ENCODE data around the gene TM9SF1.

TM9SF1 gene

GRCh38 chr14:24194186-24194872 is 912 bp downstream of the TM9SF1 start:
- Histone ChIP-seq H3K23ac (ENCODE audit: low read length) (no peak overlapping the region), H2BK5ac (ENCODE audit: low read length) (no peak overlapping the region), H3K4ac (ENCODE audit: low read depth, low read length) (peak overlapping the region; percentile 66), H3K56ac (ENCODE audit: low read length) (peak overlapping the region; percentile 97), H3K79me1 (ENCODE audit: low read length) (no peaks in the 10 kb centered on the region), H2AK5ac (ENCODE audit: low read length) (no peak overlapping the region), H2BK120ac (ENCODE audit: low read depth, low read length) (no peak overlapping the region), H4K5ac (ENCODE audit: low read length) (no peak overlapping the region), H3K27me3 (ENCODE audit: insufficient read depth, low read length, poor library complexity) (no peaks in the 10 kb centered on the region), H3K27ac (ENCODE audit: low read depth, low read length) (no peak overlapping the region), H4K8ac (ENCODE audit: low read depth, low read length) (no peak overlapping the region), H3K36me3 (ENCODE audit: control insufficient read depth, insufficient read depth, low read length) (peaks cover 4% of the 10 kb centered on the region), H3K79me2 (ENCODE audit: control insufficient read depth, insufficient read depth, low read length) (no peaks in the 10 kb centered on the region), H3K18ac (ENCODE audit: low read length) (no peak overlapping the region), H3K4me1 (ENCODE audit: control insufficient read depth, low read depth, low read length) (no peaks in the 10 kb centered on the region), H3K4me2 (ENCODE audit: low read length) (peak overlapping the region; percentile 61), H2BK15ac (replicated peaks; ENCODE audit: low read depth) (no peak overlapping the region), H3K4me3 (ENCODE audit: low read length) (no peak overlapping the region), H3K9ac (ENCODE audit: low read length) (peak overlapping the region; percentile 96)
- DNase-seq: no peak
- WGBS (ENCODE audit: extremely low coverage, insufficient coverage, low lambda C conversion rate): no CpG with 5 or more reads among the region's 7 CpGs

- H2BK15ac ChIP-seq (replicated peaks; ENCODE audit: low read depth): no peak overlapping the region
- no peak for DNase-seq
- WGBS (ENCODE audit: extremely low coverage, insufficient coverage, low lambda C conversion rate): no CpG with 5 or more reads among the region's 15 CpGs
These were observed 2.3 kb downstream of the TM9SF1 start for GRCh38 chr14:24192933-24193332.

GRCh38 chr14:24190416-24190815 is 4.8 kb downstream of the TM9SF1 start:
- H2AK5ac ChIP-seq (ENCODE audit: low read length): no peak overlapping the region
- peaks cover 10% of the 10 kb centered on the region for H3K36me3 ChIP-seq (ENCODE audit: control insufficient read depth, insufficient read depth, low read length)
- no peak overlapping the region for H3K56ac ChIP-seq (ENCODE audit: low read length)
- peaks cover 12% of the 10 kb centered on the region for H3K79me1 ChIP-seq (ENCODE audit: low read length)
- H2BK15ac ChIP-seq (replicated peaks; ENCODE audit: low read depth): no peak overlapping the region
- H4K8ac ChIP-seq (ENCODE audit: low read depth, low read length): no peak overlapping the region
- H3K79me2 ChIP-seq (ENCODE audit: control insufficient read depth, insufficient read depth, low read length): peaks cover 11% of the 10 kb centered on the region
- no peak overlapping the region for H3K4me2 ChIP-seq (ENCODE audit: low read length)
- H4K5ac ChIP-seq (ENCODE audit: low read length): no peak overlapping the region
- no peak overlapping the region for H3K4ac ChIP-seq (ENCODE audit: low read depth, low read length)
- no peak overlapping the region for H3K9ac ChIP-seq (ENCODE audit: low read length)
- H3K4me3 ChIP-seq (ENCODE audit: low read length): no peak overlapping the region
- no peak overlapping the region for H3K23ac ChIP-seq (ENCODE audit: low read length)
- H2BK5ac ChIP-seq (ENCODE audit: low read length): no peak overlapping the region
- no CpG with 5 or more reads among the region's 10 CpGs for WGBS (ENCODE audit: extremely low coverage, insufficient coverage, low lambda C conversion rate)
- no peak overlapping the region for H2BK120ac ChIP-seq (ENCODE audit: low read depth, low read length)
- DNase-seq: no peak
- no peak overlapping the region for H3K18ac ChIP-seq (ENCODE audit: low read length)
- no peak overlapping the region for H3K27ac ChIP-seq (ENCODE audit: low read depth, low read length)
- peaks cover 6% of the 10 kb centered on the region for H3K4me1 ChIP-seq (ENCODE audit: control insufficient read depth, low read depth, low read length)
- H3K27me3 ChIP-seq (ENCODE audit: insufficient read depth, low read length, poor library complexity): no peaks in the 10 kb centered on the region

More at GRCh38 chr14:24192933-24193332, 2.3 kb downstream of the TM9SF1 start:
- H2BK120ac ChIP-seq (ENCODE audit: low read depth, low read length): no peak overlapping the region
- H4K5ac ChIP-seq (ENCODE audit: low read length): no peak overlapping the region
- H3K23ac ChIP-seq (ENCODE audit: low read length): no peak overlapping the region
- no peak overlapping the region for H3K27ac ChIP-seq (ENCODE audit: low read depth, low read length)
- H3K4me1 ChIP-seq (ENCODE audit: control insufficient read depth, low read depth, low read length): peaks cover 2% of the 10 kb centered on the region
- no peak overlapping the region for H3K9ac ChIP-seq (ENCODE audit: low read length)
- H4K8ac ChIP-seq (ENCODE audit: low read depth, low read length): no peak overlapping the region
- H3K36me3 ChIP-seq (ENCODE audit: control insufficient read depth, insufficient read depth, low read length): peaks cover 4% of the 10 kb centered on the region
- no peak overlapping the region for H3K4ac ChIP-seq (ENCODE audit: low read depth, low read length)
- no peak overlapping the region for H3K18ac ChIP-seq (ENCODE audit: low read length)
- no peak overlapping the region for H3K4me3 ChIP-seq (ENCODE audit: low read length)
- H2AK5ac ChIP-seq (ENCODE audit: low read length): no peak overlapping the region
- H2BK5ac ChIP-seq (ENCODE audit: low read length): no peak overlapping the region
- peaks cover 1% of the 10 kb centered on the region for H3K79me1 ChIP-seq (ENCODE audit: low read length)
- no peak overlapping the region for H3K4me2 ChIP-seq (ENCODE audit: low read length)
- no peak overlapping the region for H3K56ac ChIP-seq (ENCODE audit: low read length)
- H3K27me3 ChIP-seq (ENCODE audit: insufficient read depth, low read length, poor library complexity): no peaks in the 10 kb centered on the region
- H3K79me2 ChIP-seq (ENCODE audit: control insufficient read depth, insufficient read depth, low read length): peaks cover 2% of the 10 kb centered on the region

GRCh38 chr14:24189460-24189859 is 5.8 kb downstream of the TM9SF1 start:
- Histone ChIP-seq H3K23ac (ENCODE audit: low read length) (no peak overlapping the region), H3K4me2 (ENCODE audit: low read length) (no peak overlapping the region), H3K4me3 (ENCODE audit: low read length) (no peak overlapping the region), H3K79me1 (ENCODE audit: low read length) (peaks cover 12% of the 10 kb centered on the region), H2BK15ac (replicated peaks; ENCODE audit: low read depth) (no peak overlapping the region), H3K56ac (ENCODE audit: low read length) (peak overlapping the region; percentile 37), H2BK5ac (ENCODE audit: low read length) (no peak overlapping the region), H2BK120ac (ENCODE audit: low read depth, low read length) (no peak overlapping the region), H3K4ac (ENCODE audit: low read depth, low read length) (no peak overlapping the region), H3K27ac (ENCODE audit: low read depth, low read length) (no peak overlapping the region), H2AK5ac (ENCODE audit: low read length) (no peak overlapping the region), H3K9ac (ENCODE audit: low read length) (peak overlapping the region; percentile 56), H4K5ac (ENCODE audit: low read length) (peak overlapping the region; percentile 88), H3K4me1 (ENCODE audit: control insufficient read depth, low read depth, low read length) (peaks cover 6% of the 10 kb centered on the region), H3K27me3 (ENCODE audit: insufficient read depth, low read length, poor library complexity) (no peaks in the 10 kb centered on the region), H3K79me2 (ENCODE audit: control insufficient read depth, insufficient read depth, low read length) (peaks cover 11% of the 10 kb centered on the region), H4K8ac (ENCODE audit: low read depth, low read length) (no peak overlapping the region), H3K18ac (ENCODE audit: low read length) (no peak overlapping the region), H3K36me3 (ENCODE audit: control insufficient read depth, insufficient read depth, low read length) (peaks cover 13% of the 10 kb centered on the region)
- WGBS (ENCODE audit: extremely low coverage, insufficient coverage, low lambda C conversion rate): no CpG with 5 or more reads among the region's 9 CpGs
- DNase-seq: no peak

GRCh38 chr14:24189059-24189375 is 6.2 kb downstream of the TM9SF1 start:
- H3K18ac ChIP-seq (ENCODE audit: low read length): no peak overlapping the region
- H2BK120ac ChIP-seq (ENCODE audit: low read depth, low read length): no peak overlapping the region
- peak overlapping the region; percentile 56 for H3K9ac ChIP-seq (ENCODE audit: low read length)
- peak overlapping the region; percentile 37 for H3K56ac ChIP-seq (ENCODE audit: low read length)
- H3K27me3 ChIP-seq (ENCODE audit: insufficient read depth, low read length, poor library complexity): no peaks in the 10 kb centered on the region
- peak overlapping the region; percentile 88 for H4K5ac ChIP-seq (ENCODE audit: low read length)
- H3K79me2 ChIP-seq (ENCODE audit: control insufficient read depth, insufficient read depth, low read length): peaks cover 11% of the 10 kb centered on the region
- H3K79me1 ChIP-seq (ENCODE audit: low read length): peaks cover 12% of the 10 kb centered on the region
- H3K4me3 ChIP-seq (ENCODE audit: low read length): no peak overlapping the region
- no peak for DNase-seq
- no peak overlapping the region for H2BK5ac ChIP-seq (ENCODE audit: low read length)
- no peak overlapping the region for H2BK15ac ChIP-seq (replicated peaks; ENCODE audit: low read depth)
- H3K4ac ChIP-seq (ENCODE audit: low read depth, low read length): no peak overlapping the region
- peak overlapping the region; percentile 78 for H4K8ac ChIP-seq (ENCODE audit: low read depth, low read length)
- WGBS (ENCODE audit: extremely low coverage, insufficient coverage, low lambda C conversion rate): no CpG with 5 or more reads among the region's 3 CpGs
- peaks cover 13% of the 10 kb centered on the region for H3K36me3 ChIP-seq (ENCODE audit: control insufficient read depth, insufficient read depth, low read length)
- no peak overlapping the region for H3K27ac ChIP-seq (ENCODE audit: low read depth, low read length)
- H3K23ac ChIP-seq (ENCODE audit: low read length): no peak overlapping the region
- H3K4me2 ChIP-seq (ENCODE audit: low read length): no peak overlapping the region
- no peak overlapping the region for H2AK5ac ChIP-seq (ENCODE audit: low read length)
- peaks cover 6% of the 10 kb centered on the region for H3K4me1 ChIP-seq (ENCODE audit: control insufficient read depth, low read depth, low read length)
